Uterus (tissue), 4 donors: ENCODE data around the gene HMGCS2. TPM values are rescaled to one million over a fixed set of nuclear protein-coding genes. Genes with fewer than 3 reads are reported as not detected.

Experiments
- DNase-seq, 2 donors: peaks; one replicate each; pipeline ENCODE4 v3.0.0-alpha.2; 2019 to 2020
- H3K27ac ChIP-seq, 2 donors: fragments of 200-600 bp; sonication (generic); 1 replicate in 1 of 2; 2 replicates in 1 of 2; pipeline ENCODE4 v1.5.1; 2016 to 2018
- H3K27me3 ChIP-seq, 2 donors: fragments of 200-600 bp; sonication (generic); one replicate each; pipeline ENCODE4 v1.5.1; 2018 to 2019; ENCODE audit warnings: control low read depth in 1 of 2
- H3K36me3 ChIP-seq, 2 donors: fragments of 200-600 bp; sonication (generic); one replicate each; pipeline ENCODE4 v1.5.1; 2019; ENCODE audit warnings: control low read depth in 1 of 2
- H3K4me1 ChIP-seq, 2 donors: fragments of 200-600 bp; sonication (generic); one replicate each; pipeline ENCODE4 v1.5.1; 2018 to 2019; ENCODE audit warnings: control low read depth in 1 of 2
- H3K4me3 ChIP-seq, 2 donors: fragments of 200-600 bp; sonication (generic); 1 replicate in 1 of 2; 2 replicates in 1 of 2; pipeline ENCODE4 v1.5.1; 2018 to 2019; ENCODE audit warnings: mild to moderate bottlenecking in 1 of 2
- H3K9me3 ChIP-seq, 2 donors: fragments of 200-600 bp; sonication (generic); one replicate each; pipeline ENCODE4 v1.5.1; 2019; ENCODE audit warnings: control low read depth in 1 of 2
- CTCF ChIP-seq, 4 experiments: fragments of 200-600 bp in 2 of 4; fragments of 450-650 bp in 2 of 4; sonication (generic) in 2 of 4; IDR thresholded peaks; one replicate each; pipeline ENCODE4 v1.5.1; 2016 to 2019; ENCODE audit warnings: antibody characterized with exemption in 4 of 4, mild to moderate bottlenecking in 2 of 4, moderate library complexity in 1 of 4
- POLR2A ChIP-seq, 2 donors: fragments of 450-650 bp; IDR thresholded peaks; one replicate each; pipeline ENCODE4 v1.6.1; 2016; ENCODE audit warnings: antibody characterized with exemption in 2 of 2, mild to moderate bottlenecking in 1 of 2, moderate library complexity in 1 of 2
- intact Hi-C: fragments of 100-400 bp; cut with DNase I; formaldehyde crosslinking; loops from one replicate; pipeline ENCODE4 v1.15.1; 2023; ENCODE audit warnings: low total_unique reads
- total RNA-seq, 4 donors: library from RNA; depleted of rRNA in 3 of 4; stranded (reverse); fragments of >200 nt in 3 of 4; gene quantifications; one replicate each; pipeline versions ENCODE4 v1.1.0 to v1.2.4, GENCODE V29; 2014 to 2023
- donor health status: DM: yes; HTN: yes; CAD: no.

The HMGCS2 gene
- total RNA-seq, 4 donors from 2014 or later = 0.29 TPM; not detected in 3

- no peak overlapping the region for H3K4me3 ChIP-seq
- H3K27ac ChIP-seq = no peak overlapping the region
- TF ChIP-seq POLR2A (IDR thresholded peaks at IDR 0.05) (no peak), CTCF (IDR thresholded peaks at IDR 0.05) (no peak)
- H3K36me3 ChIP-seq = no peaks in the 10 kb centered on the region
- no peaks in the 10 kb centered on the region for H3K9me3 ChIP-seq
- DNase-seq = no peak
- no peaks in the 10 kb centered on the region for H3K27me3 ChIP-seq
- intact Hi-C loops = no loop called here
- no peaks in the 10 kb centered on the region for H3K4me1 ChIP-seq
These were observed 43.1 kb downstream of the HMGCS2 start for GRCh38 chr1:119725626-119726025.

- Histone ChIP-seq H3K4me1 (no peaks in the 10 kb centered on the region), H3K27me3 (no peaks in the 10 kb centered on the region), H3K9me3 (no peaks in the 10 kb centered on the region), H3K4me3 (no peak overlapping the region), H3K27ac (no peak overlapping the region), H3K36me3 (no peaks in the 10 kb centered on the region)
- TF ChIP-seq POLR2A (IDR thresholded peaks at IDR 0.05) (no peak), CTCF (IDR thresholded peaks at IDR 0.05) (no peak)
- intact Hi-C loops = no loop called here
- no peak for DNase-seq
These were observed 44.0 kb downstream of the HMGCS2 start for GRCh38 chr1:119724611-119725218.

- Histone ChIP-seq H3K36me3 (no peaks in the 10 kb centered on the region), H3K4me3 (no peak overlapping the region), H3K27me3 (no peaks in the 10 kb centered on the region), H3K27ac (no peak overlapping the region), H3K4me1 (no peaks in the 10 kb centered on the region), H3K9me3 (no peaks in the 10 kb centered on the region)
- no peak for DNase-seq
- intact Hi-C loops = no loop called here
- no peak for TF ChIP-seq POLR2A (IDR thresholded peaks at IDR 0.05)
- TF ChIP-seq CTCF (IDR thresholded peaks at IDR 0.05) = no peak
These were observed 46.8 kb downstream of the HMGCS2 start for GRCh38 chr1:119721896-119722295.

- Histone ChIP-seq H3K4me1 (no peaks in the 10 kb centered on the region), H3K36me3 (no peaks in the 10 kb centered on the region), H3K27me3 (no peaks in the 10 kb centered on the region), H3K9me3 (no peaks in the 10 kb centered on the region), H3K27ac (no peak overlapping the region), H3K4me3 (no peak overlapping the region)
- intact Hi-C loops = no loop called here
- TF ChIP-seq CTCF (IDR thresholded peaks at IDR 0.05) (no peak), POLR2A (IDR thresholded peaks at IDR 0.05) (no peak)
- DNase-seq = no peak
These were observed 47.8 kb downstream of the HMGCS2 start for GRCh38 chr1:119720866-119721440.

- intact Hi-C loops = no loop called here
- no peak overlapping the region for H3K4me3 ChIP-seq
- no peak for DNase-seq
- H3K4me1 ChIP-seq = no peaks in the 10 kb centered on the region
- H3K9me3 ChIP-seq = no peaks in the 10 kb centered on the region
- H3K27ac ChIP-seq = no peak overlapping the region
- no peaks in the 10 kb centered on the region for H3K36me3 ChIP-seq
- no peaks in the 10 kb centered on the region for H3K27me3 ChIP-seq
- TF ChIP-seq POLR2A (IDR thresholded peaks at IDR 0.05) (no peak), CTCF (IDR thresholded peaks at IDR 0.05) (no peak)
These were observed 49.7 kb downstream of the HMGCS2 start for GRCh38 chr1:119718972-119719371.
